Measurements from ENCODE around the gene GATD1.

The GATD1 gene

DNA sequence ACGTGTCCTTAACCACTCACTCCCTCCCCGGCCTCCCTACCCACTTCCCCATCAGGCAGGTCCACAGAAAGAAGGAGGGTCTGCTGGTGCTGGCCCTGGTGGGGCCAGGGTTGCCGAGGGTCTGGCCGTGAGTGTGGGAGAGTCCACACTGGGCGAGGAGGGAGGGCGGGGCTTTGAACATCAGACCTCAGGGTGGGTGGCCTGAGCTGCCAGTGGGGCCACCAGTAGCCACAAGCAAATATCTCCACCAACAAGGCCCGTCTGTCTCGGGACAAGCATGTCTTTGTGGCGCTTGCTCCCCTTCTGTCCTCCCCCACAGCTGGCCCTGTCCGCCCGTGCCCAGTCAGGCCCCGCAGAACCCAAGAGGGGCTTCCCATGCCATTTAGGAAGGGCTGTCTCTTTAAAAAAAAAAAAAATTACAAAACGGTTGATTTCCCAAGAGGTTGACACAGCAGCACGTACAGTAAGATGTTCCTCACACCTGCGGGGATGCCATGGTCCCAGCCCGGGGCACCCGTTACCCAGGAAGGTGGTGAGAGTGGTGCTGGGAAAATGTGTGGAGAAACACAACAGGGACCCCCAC, 47.7 kb downstream of the GATD1 start:
- in situ Hi-C loops (cut with MboI; ENCODE audit: low sequenced_read_pairs) = no loop called here

GRCh38 chr11:728901-729491, 48.3 kb downstream of the GATD1 start:
- in situ Hi-C loops (cut with MboI; ENCODE audit: low sequenced_read_pairs) = no loop called here

DNA sequence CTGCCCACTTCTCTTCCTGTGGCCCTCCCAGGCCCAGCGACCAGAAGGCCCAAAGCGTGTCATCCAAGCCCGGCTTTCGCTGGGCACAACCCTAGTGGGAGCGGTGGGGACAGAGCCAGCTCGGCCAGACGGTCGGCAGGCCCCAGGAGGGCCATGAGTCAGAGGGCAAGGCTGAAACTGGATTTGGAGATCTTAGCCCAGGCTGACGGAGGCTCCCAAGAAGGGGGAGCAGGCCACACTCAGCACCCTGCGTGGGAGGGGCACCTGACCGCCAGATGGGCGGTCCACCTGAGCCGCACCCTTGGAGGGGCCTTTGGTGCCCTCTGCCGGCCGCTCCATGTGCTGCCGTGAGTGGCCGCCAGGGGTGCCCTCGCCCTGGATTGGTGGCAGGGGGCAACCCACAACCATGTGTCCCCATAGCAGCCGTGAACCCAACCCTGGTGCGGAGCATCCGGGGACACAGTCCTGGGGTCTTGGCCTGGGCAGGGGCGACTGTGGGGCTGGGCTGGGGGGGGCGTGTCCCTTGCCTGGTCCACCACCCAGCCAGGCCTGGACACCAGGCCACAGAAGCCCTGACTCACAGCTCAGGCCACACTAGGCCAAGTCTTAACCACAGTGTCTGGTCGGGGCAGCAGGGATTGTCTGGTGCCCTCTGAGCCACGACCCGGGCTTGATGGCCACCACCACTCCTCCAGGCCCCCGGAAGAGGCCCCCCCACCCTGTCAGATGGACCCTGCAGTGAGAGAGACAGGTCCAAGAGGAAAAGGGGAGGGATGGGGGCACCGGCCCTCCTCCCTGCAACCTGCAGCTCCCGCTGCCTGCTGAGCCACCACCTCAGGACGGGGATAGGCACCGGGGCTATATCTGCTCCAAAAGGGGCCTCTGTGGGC, 49.2 kb downstream of the GATD1 start:
- in situ Hi-C loops (cut with MboI; ENCODE audit: low sequenced_read_pairs) = no loop called here

DNA sequence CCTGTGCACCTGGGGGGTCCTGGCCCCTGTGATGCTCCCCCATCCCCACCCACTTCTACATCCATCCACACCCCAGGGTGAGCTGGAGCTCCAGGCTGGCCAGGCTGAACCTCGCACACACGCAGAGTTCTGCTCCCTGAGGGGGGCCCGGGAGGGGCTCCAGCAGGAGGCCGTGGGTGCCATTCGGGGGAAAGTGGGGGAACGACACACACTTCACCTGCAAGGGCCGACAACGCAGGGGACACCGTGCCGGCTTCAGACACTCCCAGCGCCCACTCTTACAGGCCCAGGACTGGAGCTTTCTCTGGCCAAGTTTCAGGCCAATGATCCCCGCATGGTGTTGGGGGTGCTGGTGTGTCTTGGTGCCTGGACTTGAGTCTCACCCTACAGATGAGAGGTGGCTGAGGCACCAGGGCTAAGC, 50.0 kb downstream of the GATD1 start:
- in situ Hi-C loops (cut with MboI; ENCODE audit: low sequenced_read_pairs) = no loop called here

GRCh38 chr11:726278-727220, 50.7 kb downstream of the GATD1 start:
- in situ Hi-C loops (cut with MboI; ENCODE audit: low sequenced_read_pairs) = no loop called here

DNA sequence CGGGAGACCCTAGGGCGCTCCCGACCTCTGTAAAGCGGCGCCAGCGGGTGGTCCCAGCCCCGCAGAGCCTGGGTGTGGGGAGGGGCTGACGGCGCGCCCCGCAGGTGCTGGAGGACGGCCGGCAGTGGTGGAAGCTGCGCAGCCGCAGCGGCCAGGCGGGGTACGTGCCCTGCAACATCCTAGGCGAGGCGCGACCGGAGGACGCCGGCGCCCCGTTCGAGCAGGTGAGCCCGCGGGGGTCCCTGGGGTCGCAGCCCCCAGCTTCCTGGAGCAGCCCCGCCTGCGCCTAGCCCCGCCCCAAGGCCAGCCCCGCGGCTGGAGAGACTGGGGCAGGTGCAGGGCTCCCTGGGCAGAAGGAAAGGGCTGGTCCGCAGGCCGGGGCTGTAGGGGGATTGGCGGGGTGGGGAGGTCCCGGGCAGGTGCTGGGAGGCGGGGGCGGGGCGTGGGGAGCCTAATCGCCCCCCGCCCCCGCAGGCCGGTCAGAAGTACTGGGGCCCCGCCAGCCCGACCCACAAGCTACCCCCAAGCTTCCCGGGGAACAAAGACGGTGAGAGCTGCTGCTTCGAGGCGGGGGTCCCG, 51.6 kb downstream of the GATD1 start:
- in situ Hi-C loops (cut with MboI; ENCODE audit: low sequenced_read_pairs) = no loop called here

- in situ Hi-C loops (cut with MboI; ENCODE audit: low sequenced_read_pairs) = loop anchor here (25.0 kb wide), 1 partner anchor 163 kb away; the partner anchor contains the start of genes LMNTD2 and RASSF7
Measured at GRCh38 chr11:724778-725386, 52.4 kb downstream of the GATD1 start.

- in situ Hi-C loops (cut with MboI; ENCODE audit: low sequenced_read_pairs) = loop anchor here (25.0 kb wide), 1 partner anchor 162 kb away; the partner anchor contains the start of genes LMNTD2 and RASSF7
Measured at GRCh38 chr11:724049-724777, 53.1 kb downstream of the GATD1 start.

DNA sequence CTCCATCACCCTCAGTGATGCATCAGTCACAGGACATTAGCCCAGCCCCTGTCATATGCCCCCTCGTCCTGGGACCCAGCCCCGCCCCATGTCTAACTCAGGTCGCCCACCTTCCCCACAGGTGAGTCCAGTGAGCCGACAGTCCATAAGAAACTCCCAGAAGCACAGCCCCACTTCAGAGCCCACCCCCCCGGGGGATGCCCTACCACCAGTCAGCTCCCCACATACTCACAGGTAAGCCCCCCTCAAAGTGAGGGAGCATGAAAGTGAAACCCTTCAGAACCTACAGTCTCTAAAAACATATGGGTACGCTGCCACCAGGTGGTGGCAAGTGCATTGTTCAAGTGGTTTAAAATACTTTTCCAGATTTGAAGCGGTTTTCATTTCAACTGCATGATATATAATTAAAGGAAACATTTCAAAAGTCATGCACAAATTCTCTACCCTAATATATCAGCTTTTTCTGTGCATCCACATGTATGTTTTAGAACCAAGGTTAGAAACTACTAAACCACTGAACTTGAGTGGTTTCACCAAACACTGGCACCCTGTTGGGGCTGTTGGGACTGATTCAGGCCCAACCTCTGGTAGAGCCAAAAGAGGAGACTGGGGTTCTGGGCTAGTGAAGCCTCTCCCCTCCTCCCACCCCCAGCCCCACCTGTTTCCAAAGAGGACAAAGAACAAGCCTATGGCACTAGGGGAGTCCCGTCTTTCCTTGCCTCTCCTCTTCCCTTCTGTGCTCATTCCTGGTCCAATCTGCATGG, 54.0 kb downstream of the GATD1 start:
- in situ Hi-C loops (cut with MboI; ENCODE audit: low sequenced_read_pairs) = loop anchor here (25.0 kb wide), 1 partner anchor 161 kb away; the partner anchor contains the start of genes LMNTD2 and RASSF7

GRCh38 chr11:722346-722811, 54.9 kb downstream of the GATD1 start:
- in situ Hi-C loops (cut with MboI; ENCODE audit: low sequenced_read_pairs) = loop anchor here (25.0 kb wide), 1 partner anchor 160 kb away; the partner anchor contains the start of genes LMNTD2 and RASSF7

DNA sequence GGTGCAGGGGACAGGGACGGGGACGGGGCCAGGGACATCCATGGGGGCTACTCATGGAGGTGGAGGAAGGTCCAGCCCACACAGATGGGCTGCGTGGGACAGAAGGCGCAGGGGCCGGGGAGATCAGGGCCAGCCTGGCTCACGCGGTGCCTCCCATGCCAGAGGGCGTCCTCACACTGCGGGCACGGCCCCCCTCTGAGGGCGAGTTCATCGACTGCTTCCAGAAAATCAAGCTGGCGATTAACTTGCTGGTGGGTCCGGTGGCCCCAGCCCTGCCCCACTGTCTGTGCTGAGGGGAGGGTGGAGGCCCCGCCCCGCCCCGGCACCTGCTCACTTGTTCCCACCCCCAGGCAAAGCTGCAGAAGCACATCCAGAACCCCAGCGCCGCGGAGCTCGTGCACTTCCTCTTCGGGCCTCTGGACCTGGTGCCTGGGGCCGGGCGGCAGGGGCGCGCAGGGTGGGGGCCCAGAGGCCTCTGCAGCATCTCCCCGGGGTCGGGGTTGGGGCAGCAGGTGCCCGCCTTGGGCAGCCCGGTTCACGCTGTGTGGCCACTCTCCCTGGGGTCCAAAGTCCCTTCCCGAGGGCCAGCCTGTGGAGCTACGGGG, 55.4 kb downstream of the GATD1 start:
- in situ Hi-C loops (cut with MboI; ENCODE audit: low sequenced_read_pairs) = loop anchor here (25.0 kb wide), 1 partner anchor 160 kb away; the partner anchor contains the start of genes LMNTD2 and RASSF7

- in situ Hi-C loops (cut with MboI; ENCODE audit: low sequenced_read_pairs) = loop anchor here (25.0 kb wide), 1 partner anchor 159 kb away; the partner anchor contains the start of genes LMNTD2 and RASSF7
Measured at GRCh38 chr11:721247-721740, 56.0 kb downstream of the GATD1 start.

DNA sequence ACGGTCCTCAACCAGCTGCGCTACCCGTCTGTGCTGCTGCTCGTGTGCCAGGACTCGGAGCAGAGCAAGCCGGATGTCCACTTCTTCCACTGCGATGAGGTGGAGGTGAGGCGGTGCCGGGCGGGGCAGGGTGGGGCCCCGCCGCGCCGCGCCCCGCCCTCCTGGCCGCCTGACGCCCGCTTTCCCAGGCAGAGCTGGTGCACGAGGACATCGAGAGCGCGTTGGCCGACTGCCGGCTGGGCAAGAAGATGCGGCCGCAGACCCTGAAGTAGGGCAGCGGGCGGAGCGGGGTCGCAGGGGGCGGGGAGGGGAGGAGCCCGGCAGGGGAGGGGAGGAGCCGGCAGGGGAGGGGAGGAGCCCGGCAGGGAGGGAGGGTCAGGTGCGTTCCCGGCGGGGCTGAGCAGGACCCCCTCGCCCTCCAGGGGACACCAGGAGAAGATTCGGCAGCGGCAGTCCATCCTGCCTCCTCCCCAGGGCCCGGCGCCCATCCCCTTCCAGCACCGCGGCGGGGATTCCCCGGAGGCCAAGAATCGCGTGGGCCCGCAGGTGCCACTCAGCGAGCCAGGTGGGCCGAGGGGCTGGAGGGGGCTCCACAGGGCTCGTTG, 56.5 kb downstream of the GATD1 start:
- in situ Hi-C loops (cut with MboI; ENCODE audit: low sequenced_read_pairs) = loop anchor here (25.0 kb wide), 1 partner anchor 158 kb away; the partner anchor contains the start of genes LMNTD2 and RASSF7

GRCh38 chr11:720017-720641, 57.2 kb downstream of the GATD1 start:
- in situ Hi-C loops (cut with MboI; ENCODE audit: low sequenced_read_pairs) = loop anchor here (25.0 kb wide), 1 partner anchor 158 kb away; the partner anchor contains the start of genes LMNTD2 and RASSF7

- in situ Hi-C loops (cut with MboI; ENCODE audit: low sequenced_read_pairs) = loop anchor here (25.0 kb wide), 1 partner anchor 157 kb away; the partner anchor contains the start of genes LMNTD2 and RASSF7
Measured at GRCh38 chr11:719214-720016, 57.9 kb downstream of the GATD1 start.
